Activated CD8-positive, alpha-beta memory T cell treated with anti-CD3 and anti-CD28 coated beads, Interleukin-2, amount 50 U/mL, for 1 hour (primary cell): ENCODE results near the gene SPDYE2B.
"Not testable (repeated sequence)": the region's sequence is repeated elsewhere in the genome, so short reads cannot be mapped to it uniquely, and the experiment has no call there.

Experiments
- DNase-seq: peaks from one replicate; pipeline ENCODE4 v3.0.0-alpha.2; 2020; ENCODE audit errors: extremely low read depth

The SPDYE2B gene

GRCh38 chr7:102649924-102650323, at the start of gene SPDYE2B:
SPDYE2B (plus strand) TSS chr7:102650319; CDS start chr7:102652349, 2,030 bp downstream.
- not testable (repeated sequence) for DNase-seq

DNA sequence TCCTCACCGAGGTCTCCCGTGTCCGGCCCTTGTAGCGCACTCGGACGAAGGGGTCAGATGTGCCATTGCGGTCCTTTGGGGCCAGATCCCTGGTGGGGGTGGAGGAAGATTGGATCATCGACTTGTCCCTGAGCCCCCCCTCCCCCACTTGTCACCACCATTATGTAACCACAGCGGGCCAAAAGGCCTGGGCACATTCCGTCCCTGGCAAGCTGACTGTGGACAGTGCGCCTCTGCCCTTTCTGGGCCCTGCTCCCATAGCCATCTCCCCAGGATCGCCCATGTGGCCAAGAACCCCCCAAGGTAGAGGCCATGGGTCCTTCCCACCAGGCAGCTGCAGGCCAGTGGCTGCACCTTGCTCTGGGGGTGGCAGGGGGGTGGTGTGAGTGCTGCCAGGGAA, 47.8 kb upstream of the SPDYE2B start:
- not testable (repeated sequence) for DNase-seq

- not testable (repeated sequence) for DNase-seq
These were observed 45.5 kb upstream of the SPDYE2B start for GRCh38 chr7:102604431-102605145.

- DNase-seq = not testable (repeated sequence)
These were observed 43.3 kb upstream of the SPDYE2B start for GRCh38 chr7:102606848-102607247.

GRCh38 chr7:102609734-102610133, 40.4 kb upstream of the SPDYE2B start:
- not testable (repeated sequence) for DNase-seq

DNA sequence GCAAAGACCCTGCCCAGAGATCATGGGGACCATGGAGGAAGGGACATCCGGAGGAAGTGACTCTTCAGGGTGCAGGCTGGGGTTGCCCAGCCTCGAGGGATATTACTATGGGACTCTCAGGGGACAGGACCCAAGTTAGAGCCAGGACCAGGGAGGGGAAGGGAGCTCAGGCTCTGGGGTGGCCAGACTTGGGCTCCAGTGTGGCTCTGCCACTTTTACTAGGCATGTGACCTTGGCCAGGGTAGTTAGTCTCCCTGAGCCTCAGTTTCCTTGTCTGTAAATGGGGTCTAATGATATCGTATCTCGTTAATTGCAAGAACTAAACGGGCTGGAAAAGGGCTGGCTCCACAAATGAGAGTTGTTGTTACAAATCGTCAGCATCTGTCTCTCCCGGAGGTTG, 39.7 kb upstream of the SPDYE2B start:
- not testable (repeated sequence) for DNase-seq

GRCh38 chr7:102611013-102611674, 39.0 kb upstream of the SPDYE2B start:
- DNase-seq = not testable (repeated sequence)

- not testable (repeated sequence) for DNase-seq
These were observed 38.3 kb upstream of the SPDYE2B start for GRCh38 chr7:102611675-102612325.

DNA sequence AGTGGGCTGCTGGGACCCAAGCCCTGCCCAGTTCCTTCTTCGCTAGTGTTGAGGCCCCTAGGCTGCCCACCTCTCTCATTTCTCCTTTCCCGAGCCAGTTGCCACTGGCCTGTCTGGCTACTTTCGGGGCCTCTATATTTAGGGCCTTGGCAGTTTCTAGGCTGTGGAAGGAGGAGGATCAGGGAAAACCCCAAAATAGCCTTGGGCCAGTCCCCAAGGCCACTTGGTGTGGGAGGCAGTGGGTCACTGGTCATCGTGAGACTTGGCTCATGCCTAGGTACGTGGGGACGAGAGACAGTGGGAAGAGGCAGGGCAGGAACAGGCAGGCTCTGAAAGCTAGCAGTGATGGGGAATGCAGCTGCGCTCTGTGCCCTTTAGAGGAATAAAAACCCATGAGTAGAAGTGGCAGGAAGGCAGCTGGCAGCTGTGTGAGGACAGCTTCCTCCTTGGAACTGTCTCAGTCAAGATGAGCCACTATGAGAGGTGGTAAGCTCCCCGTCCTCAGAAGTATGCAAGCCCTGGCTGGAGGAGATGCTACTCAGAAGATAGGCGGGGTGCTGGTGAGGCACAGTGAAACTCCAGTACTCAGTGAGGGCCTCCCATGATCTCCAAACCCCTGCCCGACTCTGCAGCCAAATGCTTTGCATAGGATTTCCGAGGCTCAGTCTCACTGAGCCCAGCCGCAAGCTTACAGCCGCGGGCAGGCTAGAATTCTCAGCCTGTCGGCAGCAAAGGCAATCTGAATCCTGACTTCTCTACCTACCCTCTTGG, 36.4 kb upstream of the SPDYE2B start:
- not testable (repeated sequence) for DNase-seq

DNA sequence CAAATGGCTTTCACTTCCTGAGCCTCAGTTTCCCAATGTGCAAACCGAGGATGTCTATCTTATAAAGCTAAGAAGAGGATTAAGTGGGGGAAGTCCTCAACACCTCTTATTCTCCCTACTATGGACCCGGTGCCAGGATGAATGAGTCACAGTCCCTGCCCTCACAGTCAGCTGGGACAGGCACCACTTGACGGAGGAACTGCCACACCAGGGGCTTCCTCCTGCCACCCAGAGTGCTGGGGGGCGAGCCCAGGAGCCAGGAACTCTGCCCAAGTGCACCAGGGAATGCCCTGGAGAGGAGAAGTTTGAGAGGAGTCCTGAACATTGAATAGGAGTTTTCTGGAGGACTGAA, 35.8 kb upstream of the SPDYE2B start:
- DNase-seq = not testable (repeated sequence)

GRCh38 chr7:102614873-102615272, 35.2 kb upstream of the SPDYE2B start:
- DNase-seq = not testable (repeated sequence)

DNA sequence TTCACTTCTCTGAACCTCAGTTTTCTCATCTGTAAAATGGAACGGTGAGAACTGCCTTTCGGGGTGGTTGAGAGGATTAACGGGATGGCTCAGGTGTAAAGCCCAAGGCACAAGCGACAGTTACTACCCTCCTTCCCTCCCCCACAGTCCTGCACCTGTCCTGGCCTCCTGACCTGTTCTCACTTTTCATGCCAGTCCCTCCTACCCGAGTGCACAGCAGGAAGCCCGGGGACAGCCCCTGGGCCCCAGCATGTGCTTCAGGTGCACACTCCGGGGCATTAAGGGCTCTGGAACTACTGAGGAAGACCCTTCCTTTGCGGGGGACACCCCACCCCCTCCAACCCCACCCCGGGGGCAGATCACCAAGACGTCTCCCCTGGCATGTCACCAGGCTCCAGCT, 34.2 kb upstream of the SPDYE2B start:
- not testable (repeated sequence) for DNase-seq

DNA sequence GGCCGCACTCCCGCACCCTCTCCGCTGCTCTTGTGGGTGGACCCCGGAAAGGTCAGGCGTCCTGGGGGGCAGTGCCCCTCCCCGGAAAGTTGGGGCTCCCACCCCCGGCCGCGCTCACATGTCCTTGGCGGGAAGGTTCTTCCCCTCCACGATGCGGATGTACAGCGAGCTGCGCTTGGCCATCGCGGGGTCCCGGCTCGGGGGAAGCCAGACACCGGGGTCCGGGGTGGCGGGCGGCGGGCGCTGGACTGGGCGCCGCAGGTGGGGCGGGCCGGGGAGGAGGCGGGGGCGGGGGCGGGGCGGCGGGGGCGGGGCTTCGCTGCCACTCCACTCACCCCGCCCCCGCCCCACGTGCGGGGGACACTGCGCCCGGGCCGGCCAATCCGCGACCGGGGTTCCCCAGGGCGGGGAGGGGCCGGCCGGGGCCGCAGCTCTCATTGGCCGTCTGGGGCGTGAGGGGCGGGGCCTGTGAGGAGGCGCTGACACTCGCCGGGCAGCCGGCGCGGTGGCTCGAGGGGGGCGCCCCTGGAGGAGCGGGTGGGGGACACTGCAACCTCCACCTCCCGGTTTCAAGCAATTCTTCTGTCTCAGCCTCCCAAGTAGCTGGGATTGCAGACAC, 33.5 kb upstream of the SPDYE2B start, which contains the start of gene RASA4:
RASA4 (minus strand) TSS at position 250 of the 619 bp plus-strand sequence; CDS start at position 183, 67 bp downstream.
- DNase-seq = not testable (repeated sequence)

DNA sequence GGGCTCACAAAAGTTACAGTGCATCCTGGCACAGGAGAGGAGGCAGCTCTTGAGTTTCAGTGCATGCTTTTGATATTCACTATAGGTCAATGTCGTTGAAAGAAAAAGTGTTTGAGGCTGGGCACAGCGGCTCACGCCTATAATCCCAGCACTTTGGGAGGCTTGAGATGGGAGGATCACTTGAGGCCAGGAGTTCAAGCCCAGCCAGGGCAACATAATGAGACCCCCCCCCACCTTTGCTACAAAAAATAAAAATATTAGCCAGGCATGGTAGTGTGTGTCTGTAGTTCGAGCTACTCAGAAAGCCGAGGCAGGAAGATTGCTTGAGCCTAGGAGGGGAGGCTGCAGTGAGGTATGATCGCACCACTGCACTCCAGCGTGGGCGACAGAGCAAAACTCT, 32.0 kb upstream of the SPDYE2B start:
- DNase-seq = not testable (repeated sequence)

DNA sequence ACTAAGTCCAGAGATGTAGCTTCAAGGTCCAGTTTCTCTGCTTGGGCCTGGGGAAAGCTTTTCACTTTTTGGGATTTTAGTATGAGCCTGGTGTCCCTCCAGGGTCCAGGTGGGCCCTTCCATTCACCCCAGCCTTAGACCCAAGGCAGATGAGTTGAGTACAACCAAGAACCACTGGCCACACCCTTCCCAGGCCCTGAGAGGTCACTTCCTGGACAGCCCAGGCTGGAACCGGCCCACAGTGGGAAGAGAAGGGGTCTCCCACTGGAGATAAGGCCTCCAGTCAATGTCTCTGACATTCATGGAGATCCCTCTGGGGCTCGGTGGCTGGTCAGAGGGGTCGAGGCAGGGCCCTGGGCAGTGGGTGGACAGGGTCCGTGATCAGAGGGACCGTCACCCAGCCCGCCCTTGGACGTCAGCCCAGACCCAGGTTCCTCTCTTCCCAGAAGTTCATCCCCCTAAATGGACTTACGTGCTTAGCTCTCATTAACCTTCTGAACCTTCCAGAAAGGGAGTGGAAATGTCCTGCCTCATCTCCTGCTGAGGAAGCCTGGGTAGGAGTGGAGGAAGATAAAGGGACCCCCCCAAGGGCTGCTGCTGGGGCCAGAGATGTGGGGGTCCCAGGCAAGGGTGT, 22.7 kb upstream of the SPDYE2B start:
- not testable (repeated sequence) for DNase-seq

GRCh38 chr7:102630622-102631021, 19.5 kb upstream of the SPDYE2B start:
- not testable (repeated sequence) for DNase-seq

GRCh38 chr7:102634299-102634698, 15.8 kb upstream of the SPDYE2B start:
- DNase-seq = not testable (repeated sequence)

DNA sequence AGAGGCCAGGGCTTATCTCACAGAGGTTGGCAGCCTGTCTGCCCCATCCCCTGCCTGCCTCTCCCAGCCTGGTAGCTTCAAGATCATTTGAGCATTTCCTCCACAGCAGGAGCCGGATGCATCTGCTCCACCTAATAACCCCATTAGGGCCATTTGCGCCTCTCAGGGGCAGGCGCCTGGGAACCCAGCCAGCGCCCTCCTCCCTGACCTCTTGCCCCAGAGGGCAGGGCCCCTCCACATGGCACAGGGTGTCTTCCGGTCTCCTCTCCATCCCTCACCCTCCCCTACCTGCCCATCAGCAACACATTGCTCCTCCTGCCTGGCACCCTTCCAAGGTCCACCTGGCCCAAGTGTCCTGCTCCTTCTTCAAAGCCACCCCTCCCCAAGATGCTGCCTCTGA, 14.8 kb upstream of the SPDYE2B start:
- not testable (repeated sequence) for DNase-seq

DNA sequence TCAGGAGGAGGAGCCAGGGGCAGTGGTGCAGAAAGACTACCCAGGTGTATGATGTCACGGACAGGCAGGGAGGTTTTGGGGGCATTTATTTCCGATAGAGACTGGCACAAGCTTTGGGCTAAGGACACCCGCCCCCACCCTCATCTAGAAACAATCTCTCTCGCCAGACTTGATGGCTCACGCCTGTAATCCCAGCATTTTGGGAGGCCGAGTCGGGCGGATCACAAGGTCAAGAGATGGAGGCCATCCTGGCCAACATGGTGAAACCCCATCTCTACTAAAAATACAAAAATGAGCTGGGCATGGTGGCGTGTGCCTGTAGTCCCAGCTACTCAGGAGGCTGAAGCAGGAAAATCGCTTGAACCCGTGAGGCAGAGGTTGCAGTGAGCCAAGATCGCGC, 13.2 kb upstream of the SPDYE2B start:
- not testable (repeated sequence) for DNase-seq

GRCh38 chr7:102638848-102639247, 11.3 kb upstream of the SPDYE2B start:
- DNase-seq = not testable (repeated sequence)

GRCh38 chr7:102642691-102643090, 7.4 kb upstream of the SPDYE2B start, which contains the start of gene UPK3BL1:
UPK3BL1 (minus strand) TSS chr7:102642791; CDS start chr7:102642741, 50 bp downstream.
- not testable (repeated sequence) for DNase-seq
